Testis (tissue), 2 donors: ENCODE results near the gene ETHE1.

Source experiments
- CTCF ChIP-seq, 3 experiments: fragments of 450-650 bp in 2 of 3; fragments of 200-600 bp in 1 of 3; sonication (generic) in 1 of 3; IDR thresholded peaks; one replicate each; pipeline ENCODE4 v1.5.1; 2016 to 2019; ENCODE audit warnings: antibody characterized with exemption in 3 of 3, mild to moderate bottlenecking in 2 of 3, moderate library complexity in 1 of 3
- POLR2A ChIP-seq: fragments of 450-650 bp; IDR thresholded peaks from one replicate; pipeline ENCODE4 v1.6.1; 2017; ENCODE audit warnings: antibody characterized with exemption, mild to moderate bottlenecking, moderate library complexity

- TF ChIP-seq CTCF (IDR thresholded peaks at IDR 0.05) (no peak), POLR2A (no peak)
Measured at GRCh38 chr19:43480574-43480973, 46.4 kb downstream of the ETHE1 start.
